Endothelial cell of umbilical vein (primary cell): Measurements from ENCODE around the gene RNU7-1. TPM values are rescaled to one million over a fixed set of nuclear protein-coding genes. Genes with fewer than 3 reads are reported as not detected.

Source experiments
- BruUV-seq: library from RNA; stranded (reverse); fragments of 400-500 nt; replicated peaks from 2 replicates; lab custom pipeline; 2021; lab: Mats Ljungman, UMichigan
- CTCF ChIA-PET: fragments of 300-600, 350-600 bp; sonication (Branson Sonifier 250); formaldehyde crosslinking; loops from one replicate; lab custom pipeline; 2021; ENCODE audit warnings: antibody characterized with exemption, inconsistent platforms; lab: Charles Lee
- POLR2A ChIA-PET: fragments of 300-600, 350-600 bp; sonication (Branson Sonifier 250); formaldehyde crosslinking; loops from one replicate; lab custom pipeline; 2021; ENCODE audit warnings: antibody characterized with exemption, inconsistent platforms; lab: Charles Lee
- DNase-seq: peaks from one replicate; pipeline ENCODE4 v3.0.0-alpha.2; 2011; ENCODE audit warnings: low read depth, low spot score
- FAIRE-seq: peaks from 2 replicates; lab custom pipeline; 2011; peaks lifted over from hg19 to GRCh38; lab: Jason Lieb, UNC
- H2AFZ ChIP-seq: 2 replicates; pipeline ENCODE4 v1.6.0; 2012; ENCODE audit warnings: low read depth, low read length, control low read depth, inconsistent platforms
- H3K27ac ChIP-seq: 2 replicates; pipeline ENCODE4 v1.5.1; 2011; ENCODE audit warnings: low read depth, mild to moderate bottlenecking, control low read depth, low read length, moderate library complexity; ENCODE audit not compliant: insufficient read depth
- H3K27me3 ChIP-seq, 2 experiments: 2 replicates each; pipeline versions ENCODE4 v1.6.0 to v1.6.1; 2011; ENCODE audit warnings: low read length in 2 of 2, mixed read lengths in 1 of 2; ENCODE audit not compliant: control insufficient read depth in 2 of 2, insufficient read depth in 2 of 2
- H3K36me3 ChIP-seq, 2 experiments: 2 replicates in 1 of 2; 3 replicates in 1 of 2; pipeline ENCODE4 v1.5.1; 2011; ENCODE audit warnings: low read length in 2 of 2, mild to moderate bottlenecking in 1 of 2, moderate library complexity in 1 of 2; ENCODE audit not compliant: control insufficient read depth in 2 of 2, insufficient read depth in 2 of 2; ENCODE audit errors: extremely low read depth in 1 of 2
- H3K4me1 ChIP-seq: 3 replicates; pipeline ENCODE4 v1.5.1; 2011; ENCODE audit warnings: mild to moderate bottlenecking, low read length; ENCODE audit not compliant: control insufficient read depth, insufficient read depth; ENCODE audit errors: extremely low read depth
- H3K4me2 ChIP-seq: 2 replicates; pipeline ENCODE4 v1.6.1; 2011; ENCODE audit warnings: low read length, control low read depth, mixed read lengths; ENCODE audit not compliant: insufficient read depth
- H3K4me3 ChIP-seq, 3 experiments: fragments of 200-600 bp in 1 of 3; sonication (generic), shearing (Covaris generic) in 1 of 3; replicated peaks in 1 of 3; 2 replicates each; pipeline ENCODE4 v1.5.1; 2011 to 2016; ENCODE audit warnings: control low read depth in 3 of 3, low read length in 3 of 3, mild to moderate bottlenecking in 2 of 3, inconsistent platforms in 1 of 3, low read depth in 1 of 3, moderate library complexity in 1 of 3; ENCODE audit not compliant: insufficient read depth in 1 of 3
- H3K79me2 ChIP-seq: 2 replicates; pipeline ENCODE4 v1.6.0; 2012; ENCODE audit warnings: low read length, inconsistent platforms; ENCODE audit not compliant: control insufficient read depth, insufficient read depth
- H3K9ac ChIP-seq: replicated peaks from 2 replicates; pipeline ENCODE3; 2011; ENCODE audit warnings: low read length, control low read depth; ENCODE audit not compliant: insufficient read depth; ENCODE audit errors: extremely low read depth
- H3K9me1 ChIP-seq: replicated peaks from 3 replicates; pipeline ENCODE4 v1.6.0; 2011; ENCODE audit warnings: mild to moderate bottlenecking, low read length; ENCODE audit not compliant: control insufficient read depth, insufficient read depth; ENCODE audit errors: extremely low read depth
- H3K9me3 ChIP-seq: replicated peaks from 2 replicates; pipeline ENCODE4 v1.5.1; 2012; ENCODE audit warnings: low read length, inconsistent platforms; ENCODE audit not compliant: control insufficient read depth, insufficient read depth
- H4K20me1 ChIP-seq: replicated peaks from 2 replicates; pipeline ENCODE3; 2011; ENCODE audit warnings: mild to moderate bottlenecking, low read length; ENCODE audit not compliant: control insufficient read depth, insufficient read depth; ENCODE audit errors: extremely low read depth
- EZH2 ChIP-seq: IDR thresholded peaks from 2 replicates; pipeline ENCODE4 v1.6.1; 2012; ENCODE audit warnings: borderline replicate concordance, low read depth, mild to moderate bottlenecking, moderate library complexity, low read length, inconsistent platforms; ENCODE audit not compliant: severe bottlenecking
- FOS ChIP-seq: IDR thresholded peaks from 2 replicates; pipeline ENCODE4 v1.6.1; 2011; ENCODE audit warnings: mild to moderate bottlenecking, low read length, moderate library complexity, borderline replicate concordance; ENCODE audit not compliant: insufficient read depth
- JUN ChIP-seq: IDR thresholded peaks from 2 replicates; pipeline ENCODE4 v1.6.1; 2011; ENCODE audit warnings: borderline replicate concordance, low read depth; ENCODE audit not compliant: insufficient read length, insufficient read depth
- MAX ChIP-seq: IDR thresholded peaks from 2 replicates; pipeline ENCODE4 v1.6.1; 2011; ENCODE audit not compliant: insufficient read depth, insufficient read length
- MYC ChIP-seq: IDR thresholded peaks from one replicate; pipeline ENCODE4 v1.6.1; 2011; ENCODE audit warnings: mild to moderate bottlenecking, low read depth, low read length
- POLR2A ChIP-seq: IDR thresholded peaks from 2 replicates; pipeline ENCODE4 v1.6.1; 2012; ENCODE audit warnings: low read depth, mild to moderate bottlenecking, control low read depth, low read length
- POLR2AphosphoS5 ChIP-seq: IDR thresholded peaks from 2 replicates; pipeline ENCODE4 v1.6.1; 2012; ENCODE audit warnings: low read depth, mild to moderate bottlenecking, control low read depth, low read length, moderate library complexity; ENCODE audit not compliant: insufficient read depth
- dilution Hi-C: fragments of 300-500 bp; cut with MboI; formaldehyde crosslinking; loops from one replicate; pipeline ENCODE4 v1.15.0; 2019; ENCODE audit warnings: low sequenced_read_pairs; ENCODE audit not compliant: extremely low pct_ligation_motif_present
- intact Hi-C: fragments of 100-400 bp; cut with micrococcal nuclease; formaldehyde crosslinking; loops from one replicate; pipeline ENCODE4 v1.10.0; 2022
- polyA plus RNA-seq, 4 experiments: library from polyadenylated mRNA; depleted of rRNA in 3 of 4; stranded (reverse) in 3 of 4; unstranded in 1 of 4; fragments of >200 nt; gene quantifications; 2 replicates each; pipeline versions ENCODE4 v1.2.1 to v1.2.3, GENCODE V29; 2011 to 2012; ENCODE audit warnings: missing spikeins in 1 of 4
- total RNA-seq: library from RNA; stranded (reverse); gene quantifications from 2 replicates; pipeline ENCODE4 v1.2.3, GENCODE V29; 2021
- TF ChIP-seq, protein P1 (sequence below), 2 donors: IDR thresholded peaks; 1 replicate in 1 of 2; 2 replicates in 1 of 2; pipeline ENCODE4 v1.5.1; 2011; ENCODE audit warnings: low read length in 2 of 2, mild to moderate bottlenecking in 2 of 2, moderate library complexity in 2 of 2, control low read depth in 1 of 2, inconsistent platforms in 1 of 2, low read depth in 1 of 2; ENCODE audit not compliant: insufficient read depth in 1 of 2; ENCODE audit errors: extremely low read depth in 1 of 2

The RNU7-1 gene
- total and polyA plus RNA-seq, 2 donors (not counting 3 experiments of a cell fraction or from before 2014, with no cell fraction given): not detected

GRCh38 chr12:6964605-6965025 is 21.0 kb downstream of the RNU7-1 start:
- Histone ChIP-seq H3K4me3 (no peak overlapping the region), H3K4me2 (no peak overlapping the region), H4K20me1 (no peaks in the 10 kb centered on the region), H3K4me1 (peaks cover 22% of the 10 kb centered on the region), H3K9ac (no peak overlapping the region), H3K9me3 (no peaks in the 10 kb centered on the region), H3K36me3 (peaks cover 13 to 30% of the 10 kb centered on the region in 2 experiments), H3K27ac (no peak overlapping the region), H3K27me3 (no peaks in the 10 kb centered on the region), H2AFZ (no peak overlapping the region), H3K79me2 (peaks cover 22% of the 10 kb centered on the region), H3K9me1 (no peaks in the 10 kb centered on the region)
- BruUV-seq: no TSS peak
- no peak for DNase-seq
- dilution Hi-C loops (no loop called here), intact Hi-C loops (loop anchor here (1.0 kb wide), 3 partner anchors 20 to 95 kb away; partner anchors contain the start of gene C12orf57)
- POLR2A ChIA-PET: interaction anchor here (1.0 kb wide), 1 partner anchor 20 kb away, joined by 6 read pairs; the partner anchor contains the start of gene C12orf57
- peak; percentile 49 for FAIRE-seq
- TF ChIP-seq EZH2 (no peak), POLR2AphosphoS5 (no peak), JUN (no peak), MAX (no peak), FOS (no peak), MYC (no peak), POLR2A (no peak)
- TF ChIP-seq, protein P1, sequence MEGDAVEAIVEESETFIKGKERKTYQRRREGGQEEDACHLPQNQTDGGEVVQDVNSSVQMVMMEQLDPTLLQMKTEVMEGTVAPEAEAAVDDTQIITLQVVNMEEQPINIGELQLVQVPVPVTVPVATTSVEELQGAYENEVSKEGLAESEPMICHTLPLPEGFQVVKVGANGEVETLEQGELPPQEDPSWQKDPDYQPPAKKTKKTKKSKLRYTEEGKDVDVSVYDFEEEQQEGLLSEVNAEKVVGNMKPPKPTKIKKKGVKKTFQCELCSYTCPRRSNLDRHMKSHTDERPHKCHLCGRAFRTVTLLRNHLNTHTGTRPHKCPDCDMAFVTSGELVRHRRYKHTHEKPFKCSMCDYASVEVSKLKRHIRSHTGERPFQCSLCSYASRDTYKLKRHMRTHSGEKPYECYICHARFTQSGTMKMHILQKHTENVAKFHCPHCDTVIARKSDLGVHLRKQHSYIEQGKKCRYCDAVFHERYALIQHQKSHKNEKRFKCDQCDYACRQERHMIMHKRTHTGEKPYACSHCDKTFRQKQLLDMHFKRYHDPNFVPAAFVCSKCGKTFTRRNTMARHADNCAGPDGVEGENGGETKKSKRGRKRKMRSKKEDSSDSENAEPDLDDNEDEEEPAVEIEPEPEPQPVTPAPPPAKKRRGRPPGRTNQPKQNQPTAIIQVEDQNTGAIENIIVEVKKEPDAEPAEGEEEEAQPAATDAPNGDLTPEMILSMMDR (IDR thresholded peaks at IDR 0.05; ENCODE audit: extremely low read depth in 1 of 2, insufficient read depth in 1 of 2, low read depth in 1 of 2, low read length in 2 of 2): no peak
- CTCF ChIA-PET: interaction anchor here (0.6 to 4.0 kb wide), 28 partner anchors 8 to 673 kb away, joined by 3 to 124 read pairs (median 4); partner anchors contain the start of genes C12orf57, C1RL, LPCAT3 and RNU7-1
